ENCODE data around the gene VAV2.
"Not testable (repeated sequence)": the region's sequence is repeated elsewhere in the genome, so short reads cannot be mapped to it uniquely, and the experiment has no call there.

VAV2 gene

DNA sequence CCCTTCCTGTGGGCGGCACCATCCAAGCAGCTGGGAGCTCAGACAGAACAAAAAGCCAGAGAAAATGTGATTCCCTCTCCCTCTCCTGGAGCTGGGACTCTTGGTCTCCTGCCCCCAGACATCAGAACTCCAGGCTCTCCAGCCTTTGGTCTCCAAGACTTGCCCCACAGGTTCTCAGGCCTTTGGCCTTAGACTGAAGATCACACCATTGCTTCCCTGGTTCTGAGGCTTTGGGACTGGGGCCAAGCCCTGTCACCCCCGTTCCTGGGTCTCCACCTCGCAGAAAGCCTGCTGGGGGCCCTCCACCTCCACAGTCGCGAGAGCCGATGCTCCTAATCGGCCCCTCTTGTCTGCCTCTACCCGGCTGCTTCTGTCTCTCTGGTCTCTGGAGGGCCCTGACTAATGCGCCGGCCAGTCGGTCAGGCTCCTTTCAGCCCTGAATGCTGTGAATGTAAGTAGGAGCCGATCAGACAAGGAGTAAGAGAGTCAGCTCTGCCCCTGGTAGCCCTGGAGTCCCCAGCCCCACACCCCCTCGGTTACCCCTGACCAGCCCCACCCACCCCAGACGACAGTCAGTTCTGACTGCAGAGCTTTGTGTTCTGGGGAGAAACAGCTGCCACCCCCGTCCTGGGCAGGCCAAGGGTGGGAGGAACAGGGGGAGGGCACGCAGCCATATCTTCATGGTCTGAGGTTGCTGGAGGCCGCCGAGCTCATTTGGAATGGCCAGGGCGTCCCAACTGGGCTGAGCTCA, 57.5 kb downstream of the VAV2 start:
- DNase-seq (ENCODE audit: low spot score): no peak

GRCh38 chr9:133933426-133934026, 58.6 kb downstream of the VAV2 start:
- no peak for DNase-seq (ENCODE audit: low spot score)

DNA sequence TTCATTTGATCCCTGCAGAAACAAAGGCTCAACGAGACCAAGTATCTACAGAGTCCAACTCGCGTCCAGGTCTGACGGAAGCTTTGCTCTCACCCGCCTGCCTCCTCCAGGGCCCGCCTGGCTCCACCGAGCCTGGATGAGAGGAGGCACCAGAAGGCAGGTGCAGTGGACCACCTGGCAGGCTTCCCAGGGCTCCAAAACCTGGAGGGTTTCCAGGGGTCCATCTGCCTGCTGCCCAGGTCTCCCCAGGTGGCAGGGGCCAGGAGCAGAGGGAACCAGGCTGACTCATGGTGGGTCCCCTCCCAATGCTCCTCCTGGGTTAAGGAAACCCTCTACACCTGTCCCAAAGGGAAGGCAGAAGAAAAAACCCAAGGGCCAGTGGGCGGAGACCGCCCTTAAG, 59.5 kb downstream of the VAV2 start:
- DNase-seq (ENCODE audit: low spot score): no peak

GRCh38 chr9:133932181-133932580, 59.9 kb downstream of the VAV2 start:
- DNase-seq (ENCODE audit: low spot score): no peak

DNA sequence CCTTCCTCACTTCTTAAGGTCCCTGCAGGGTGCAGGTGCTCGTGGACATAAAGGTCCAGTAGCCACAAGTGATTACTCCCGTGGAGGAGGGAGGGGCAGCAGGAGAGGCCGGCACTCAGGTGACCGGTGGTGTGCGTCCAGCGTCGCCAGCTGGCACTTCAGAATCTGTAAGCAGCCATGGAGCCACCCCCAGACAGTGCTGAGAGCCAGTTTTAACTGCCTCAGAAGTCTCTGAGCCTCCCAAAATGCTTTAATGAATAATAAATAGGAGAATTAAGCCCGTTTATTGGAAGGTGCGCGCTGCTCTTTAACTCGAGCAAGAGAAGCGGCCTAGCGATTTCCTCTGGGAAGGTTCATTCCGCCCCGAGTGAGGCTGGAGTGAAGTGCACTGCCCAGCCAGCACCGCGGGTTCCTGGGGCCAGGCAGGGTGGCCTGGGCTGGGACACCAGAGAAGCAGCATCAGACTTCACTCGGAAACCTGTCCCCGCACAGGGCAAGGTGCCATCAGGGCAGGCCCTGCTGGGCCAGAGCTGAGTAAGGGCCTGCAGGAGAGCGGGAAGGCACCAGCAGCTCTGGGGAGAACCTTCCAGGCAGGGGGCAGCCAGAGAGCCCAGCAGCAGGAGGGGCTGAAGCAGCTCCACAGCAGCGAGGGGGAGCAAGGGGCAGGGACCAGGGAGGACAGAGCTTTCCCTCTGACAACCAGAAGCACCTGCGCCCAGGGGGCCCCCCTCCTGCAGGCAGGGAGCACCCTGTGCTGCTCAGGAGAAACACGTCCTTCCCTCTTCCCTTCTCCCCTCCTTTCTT, 61.2 kb downstream of the VAV2 start:
- no peak for DNase-seq (ENCODE audit: low spot score)

GRCh38 chr9:133930046-133930681, 62.0 kb downstream of the VAV2 start:
- DNase-seq (ENCODE audit: low spot score): no peak

DNA sequence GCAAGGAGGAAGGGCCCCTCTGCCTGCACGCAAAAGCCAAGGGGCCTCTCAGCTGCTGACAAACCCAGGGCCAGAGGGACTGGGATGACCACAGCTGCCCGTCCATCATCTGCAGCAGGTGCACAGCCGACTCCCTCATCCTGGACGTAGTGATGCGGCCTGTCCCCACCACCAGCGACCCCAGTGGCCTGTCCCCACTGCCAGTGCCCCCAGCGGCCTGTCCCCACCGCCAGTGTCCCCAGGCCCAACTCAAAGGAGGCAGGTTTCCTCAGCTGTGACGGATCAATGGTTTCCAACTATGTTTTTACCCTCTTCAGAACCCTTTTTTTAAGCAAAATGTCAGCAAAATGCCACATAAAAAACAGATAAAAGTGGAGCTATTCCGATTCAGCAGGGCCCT, 62.5 kb downstream of the VAV2 start:
- no peak for DNase-seq (ENCODE audit: low spot score)

- DNase-seq (ENCODE audit: low spot score): no peak
Measured at GRCh38 chr9:133928248-133928764, 63.8 kb downstream of the VAV2 start.

- no peak for DNase-seq (ENCODE audit: low spot score)
Measured at GRCh38 chr9:133927041-133927440, 65.1 kb downstream of the VAV2 start.

DNA sequence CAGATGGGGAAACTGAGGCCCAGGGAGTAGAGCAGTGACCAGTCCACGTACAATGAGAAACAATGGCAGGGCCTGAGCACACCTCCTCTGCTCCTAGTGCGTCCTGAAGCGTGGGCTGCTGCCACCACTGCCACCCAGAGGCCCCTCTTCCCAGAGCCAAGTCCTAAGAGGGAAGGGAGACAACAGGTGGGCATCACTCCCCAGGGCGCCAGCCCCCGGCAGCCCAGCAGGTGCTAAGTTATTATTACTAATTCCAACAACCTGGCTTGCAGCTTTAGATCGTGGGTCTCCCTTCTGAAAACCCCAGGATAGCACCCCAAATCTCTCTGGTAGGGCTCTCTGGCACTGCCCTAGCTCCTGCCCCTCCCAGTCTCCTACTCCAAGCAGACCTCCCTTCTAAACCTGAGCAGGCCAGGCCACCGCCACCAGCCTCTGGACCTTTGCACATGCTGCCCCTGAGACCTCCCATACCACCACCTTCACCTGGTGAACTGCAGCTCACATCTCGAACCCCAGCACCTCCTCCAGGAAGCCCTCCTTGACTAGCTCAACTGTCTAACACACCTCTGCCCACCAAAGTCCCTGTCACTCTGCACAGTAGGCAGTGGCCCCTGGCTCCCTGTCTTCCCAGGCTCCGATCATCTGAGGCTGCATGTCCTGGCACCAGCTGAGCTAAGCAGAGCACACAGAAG, 65.8 kb downstream of the VAV2 start:
- DNase-seq (ENCODE audit: low spot score): no peak

GRCh38 chr9:133924453-133924852, 67.7 kb downstream of the VAV2 start:
- no peak for DNase-seq (ENCODE audit: low spot score)

DNA sequence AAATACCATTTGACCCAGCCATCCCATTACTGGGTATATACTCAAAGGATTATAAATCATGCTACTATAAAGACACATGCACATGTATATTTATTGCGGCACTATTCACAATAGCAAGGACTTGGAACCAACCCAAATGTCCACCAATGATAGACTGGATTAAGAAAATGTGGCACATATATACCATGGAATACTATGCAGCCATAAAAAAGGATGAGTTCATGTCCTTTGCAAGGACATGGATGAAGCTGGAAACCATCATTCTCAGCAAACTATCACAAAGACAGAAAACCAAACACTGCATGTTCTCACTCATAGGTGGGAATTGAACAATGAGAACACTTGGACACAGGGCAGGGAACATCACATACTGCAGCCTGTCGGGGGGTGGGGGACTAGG, 68.5 kb downstream of the VAV2 start:
- not testable (repeated sequence) for DNase-seq (ENCODE audit: low spot score)

DNA sequence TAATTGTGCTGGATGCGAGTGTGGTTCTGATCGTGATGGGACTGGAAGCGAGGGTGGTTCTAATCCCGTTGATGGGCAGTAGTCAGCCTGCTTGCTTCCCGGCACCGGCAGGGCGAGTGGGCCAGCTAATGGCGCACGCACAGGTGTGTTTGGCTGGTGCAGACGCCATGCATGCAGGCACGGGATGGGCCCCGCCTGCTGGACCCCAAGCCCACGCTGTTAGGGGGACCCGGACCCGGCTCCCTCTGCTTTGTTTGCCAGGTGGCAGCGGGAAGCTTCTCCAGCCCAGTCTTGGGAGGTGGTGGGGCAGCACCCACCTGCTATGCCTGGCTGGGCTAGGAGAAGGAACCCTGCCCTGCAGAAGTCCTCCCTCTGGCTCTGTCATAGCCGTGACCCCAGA, 70.3 kb downstream of the VAV2 start:
- no peak for DNase-seq (ENCODE audit: low spot score)

GRCh38 chr9:133920471-133920870, 71.7 kb downstream of the VAV2 start:
- DNase-seq (ENCODE audit: low spot score): no peak

GRCh38 chr9:133919253-133920115, 72.6 kb downstream of the VAV2 start:
- no peak for DNase-seq (ENCODE audit: low spot score)

- no peak for DNase-seq (ENCODE audit: low spot score)
Measured at GRCh38 chr9:133918111-133918813, 73.9 kb downstream of the VAV2 start.

DNA sequence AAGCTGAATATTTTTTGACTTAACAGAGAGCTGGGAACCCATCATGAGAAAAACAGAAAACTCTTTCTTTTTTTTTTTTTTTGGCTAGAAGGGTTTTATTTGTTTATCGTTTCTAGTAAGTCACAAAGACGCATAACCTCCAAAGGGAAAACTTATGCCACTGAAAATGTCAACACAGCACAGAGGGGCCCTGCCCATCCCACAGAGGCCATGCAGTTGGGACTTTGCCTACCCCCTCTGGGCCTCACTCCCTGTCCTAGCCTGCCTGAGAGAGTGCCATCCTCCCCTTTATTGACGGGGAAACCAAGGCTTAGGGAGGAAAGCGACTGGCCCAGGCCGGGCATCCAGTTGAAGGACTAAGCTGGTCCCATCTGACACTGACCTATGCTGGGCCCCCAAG, 74.7 kb downstream of the VAV2 start:
- DNase-seq (ENCODE audit: low spot score): no peak

- no peak for DNase-seq (ENCODE audit: low spot score)
Measured at GRCh38 chr9:133916159-133916541, 76.0 kb downstream of the VAV2 start.

- no peak for DNase-seq (ENCODE audit: low spot score)
Measured at GRCh38 chr9:133915534-133916158, 76.5 kb downstream of the VAV2 start.
